ENCODE measurements around the gene TUBB4A.
"Not testable (repeated sequence)": the region's sequence is repeated elsewhere in the genome, so short reads cannot be mapped to it uniquely, and the experiment has no call there.

The TUBB4A gene

DNA sequence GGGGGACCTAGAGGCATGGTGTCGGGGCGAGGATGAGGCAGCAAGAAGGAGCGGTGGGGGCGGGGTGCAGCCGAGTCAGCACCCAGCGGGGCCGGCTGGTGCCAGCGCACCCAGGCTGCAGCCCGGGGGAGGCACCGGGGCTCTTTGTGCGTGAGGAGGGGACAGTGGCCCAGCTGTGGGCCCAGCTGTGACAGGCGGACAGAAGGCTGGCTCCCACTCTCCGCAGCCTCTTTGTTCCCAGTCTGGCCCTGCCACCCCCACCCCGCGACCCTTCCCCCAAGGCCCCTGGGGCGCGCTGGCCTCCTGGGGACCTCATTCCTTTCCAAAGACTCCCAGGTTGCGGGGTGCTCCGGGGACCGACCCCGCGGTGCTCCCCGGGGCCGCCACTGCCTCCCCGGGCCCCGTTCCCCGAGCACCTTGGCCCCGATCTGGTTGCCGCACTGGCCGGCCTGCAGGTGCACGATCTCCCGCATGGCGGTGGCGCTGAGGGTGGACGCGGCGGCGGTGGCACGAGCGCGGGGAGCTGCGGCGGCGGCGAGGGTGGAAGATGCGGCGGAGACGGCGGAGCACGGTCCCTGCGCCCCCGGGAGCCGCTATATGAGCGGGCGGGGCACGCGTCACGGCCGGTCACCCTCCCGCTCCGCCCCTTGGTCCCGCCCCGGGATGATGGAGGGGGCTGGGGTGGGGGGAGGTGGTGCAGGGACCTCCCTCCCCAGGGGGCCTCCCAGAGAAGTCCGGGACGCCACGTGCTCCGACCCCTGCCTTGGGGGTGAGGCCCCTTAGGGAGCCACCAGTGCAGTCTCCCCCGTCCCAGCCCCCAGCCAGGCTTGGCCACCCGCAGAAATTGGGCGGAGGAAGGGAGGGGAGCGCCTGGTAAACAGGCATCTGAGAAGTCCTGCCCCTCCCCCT, at the start of gene TUBB4A:
Gene TUBB4A (minus strand): TSS at position 570 of the 909 bp plus-strand sequence. CDS start 97 bp downstream, at position 473.
- DNase-seq: peak; percentile 84 to 99 (median 90)
- intact Hi-C loops (cut with DNase I): loop anchor here (10.0 kb wide), 1 partner anchor 137 kb away; the partner anchor contains the start of gene CLPP

GRCh38 chr19:6551091-6551490, 49.0 kb upstream of the TUBB4A start:
- intact Hi-C loops (cut with DNase I): no loop called here
- no peak for DNase-seq

- DNase-seq; intact Hi-C loops (cut with DNase I): not testable (repeated sequence)
These were observed 48.6 kb upstream of the TUBB4A start for GRCh38 chr19:6550679-6551078.

DNA sequence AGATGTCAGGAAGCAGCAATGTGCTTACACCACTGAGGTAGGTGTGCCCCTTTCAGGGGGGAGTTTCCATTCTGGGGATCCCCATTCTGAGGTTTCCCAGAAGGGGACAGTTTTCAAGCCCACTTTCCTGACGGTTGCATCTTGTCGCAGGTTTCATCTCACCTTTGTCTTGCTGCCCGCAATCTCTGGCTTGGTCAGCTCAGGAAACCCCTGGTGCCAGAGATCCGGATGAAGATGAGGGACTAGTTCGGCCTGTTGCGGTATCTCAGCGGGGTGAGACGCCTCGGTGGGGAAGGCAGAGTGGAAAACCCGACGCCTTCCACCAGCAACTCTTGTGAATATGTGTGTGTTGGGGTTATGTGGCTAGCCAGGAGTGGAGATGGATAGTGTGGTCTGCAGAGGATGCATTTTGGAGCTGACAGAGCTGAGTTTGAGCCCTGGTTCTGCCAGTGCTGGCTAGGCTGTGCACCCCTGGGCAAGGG, 41.8 kb upstream of the TUBB4A start:
- peak in 1 of 10 donors; percentile 27 for DNase-seq
- intact Hi-C loops (cut with DNase I): no loop called here

GRCh38 chr19:6540918-6541689, 39.0 kb upstream of the TUBB4A start:
- intact Hi-C loops (cut with DNase I): no loop called here
- DNase-seq: peak in 1 of 10 donors; percentile 10

DNA sequence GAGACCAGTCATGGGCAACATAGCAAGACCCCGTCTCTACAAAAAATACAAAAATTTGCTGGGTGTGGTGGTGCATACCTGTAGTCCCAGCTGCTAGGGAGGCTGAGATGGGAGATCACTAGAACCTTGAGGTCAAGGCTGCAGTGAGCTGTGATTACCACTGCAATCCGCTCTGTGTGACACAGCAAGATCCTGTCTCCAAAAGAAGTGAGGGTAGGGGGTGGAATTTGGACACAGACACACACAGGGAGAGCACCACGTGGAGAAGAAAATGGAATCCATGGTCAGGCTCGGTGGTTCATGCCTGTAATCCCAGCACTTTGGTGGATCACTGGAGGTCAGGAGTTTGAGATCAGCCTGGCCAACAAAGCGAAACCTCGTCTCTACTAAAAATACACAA, 37.4 kb upstream of the TUBB4A start:
- intact Hi-C loops (cut with DNase I): no loop called here

GRCh38 chr19:6535558-6536137, 33.5 kb upstream of the TUBB4A start:
- peak in 2 of 10 donors; percentile 0 to 8 for DNase-seq
- intact Hi-C loops (cut with DNase I): no loop called here

More for the DNA sequence above, 37.4 kb upstream of the TUBB4A start:
- DNase-seq: peak in 1 of 10 donors; percentile 4

- peak in 2 of 10 donors; percentile 58 to 80 for DNase-seq
- intact Hi-C loops (cut with DNase I): no loop called here
These were observed 32.5 kb upstream of the TUBB4A start for GRCh38 chr19:6534451-6535093.

- peak in 2 of 10 donors; percentile 29 to 45 for DNase-seq
- intact Hi-C loops (cut with DNase I): no loop called here
These were observed 31.8 kb upstream of the TUBB4A start for GRCh38 chr19:6533746-6534418.

DNA sequence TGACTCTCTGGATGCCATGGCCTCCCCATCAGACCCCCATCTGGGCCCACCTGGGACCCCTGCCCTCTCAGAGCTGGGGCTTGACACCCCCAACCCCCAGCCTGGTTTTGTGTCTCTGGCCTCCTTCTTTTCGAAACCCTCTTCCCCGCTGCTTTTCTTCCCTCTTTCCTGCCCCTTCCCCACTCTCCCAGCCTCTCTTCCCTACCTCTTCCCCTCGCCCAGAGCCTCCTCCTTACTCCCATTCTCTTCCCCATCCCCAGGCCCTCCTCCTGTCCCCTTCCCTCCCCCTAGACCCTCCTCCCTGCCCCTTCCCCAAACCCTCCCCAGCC, 30.9 kb upstream of the TUBB4A start:
- DNase-seq: no peak
- intact Hi-C loops (cut with DNase I): no loop called here

DNA sequence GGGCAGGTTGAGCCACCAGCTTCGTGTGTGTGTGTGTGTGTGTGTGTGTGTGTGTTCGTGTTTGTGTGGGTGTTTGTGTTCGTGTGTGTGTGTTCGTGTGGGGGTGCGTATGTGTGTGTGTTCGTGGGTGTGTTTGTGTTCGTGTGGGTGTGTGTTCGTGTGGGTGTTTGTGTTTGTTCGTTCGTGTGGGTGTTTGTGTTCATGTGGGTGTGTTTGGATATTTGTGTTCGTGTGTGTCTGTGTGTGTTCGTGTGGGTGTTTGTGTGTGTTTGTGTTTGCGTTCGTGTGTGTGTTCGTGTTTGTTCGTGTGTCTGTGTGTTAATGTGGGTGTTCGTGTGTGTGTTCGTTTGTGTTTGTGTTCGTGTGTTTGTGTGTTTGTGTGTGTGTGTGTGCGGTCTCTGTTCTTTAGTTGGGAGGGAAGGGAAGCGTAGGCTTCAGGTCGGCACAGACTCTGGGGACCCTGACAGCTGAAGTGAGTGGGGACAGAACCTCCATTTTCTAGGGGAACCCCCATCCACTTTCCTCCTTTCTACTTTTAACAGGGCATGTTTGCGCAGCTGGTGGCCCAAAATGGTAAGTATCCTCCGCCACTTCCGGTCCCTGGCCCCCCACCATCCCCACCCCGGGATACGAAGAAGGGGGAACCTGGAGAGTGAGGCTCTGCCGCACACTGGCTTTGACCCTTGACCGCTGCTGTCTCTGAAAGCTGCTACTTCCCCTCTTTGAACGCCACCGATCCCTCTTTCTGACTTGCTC, 30.3 kb upstream of the TUBB4A start:
- peak in 2 of 10 donors; percentile 50 to 61 for DNase-seq
- intact Hi-C loops (cut with DNase I): no loop called here

- intact Hi-C loops (cut with DNase I): no loop called here
- DNase-seq: no peak
These were observed 29.8 kb upstream of the TUBB4A start for GRCh38 chr19:6531956-6532243.

GRCh38 chr19:6531163-6531955, 29.2 kb upstream of the TUBB4A start:
- intact Hi-C loops (cut with DNase I): no loop called here
- peak in 2 of 10 donors; percentile 21 to 67 for DNase-seq

DNA sequence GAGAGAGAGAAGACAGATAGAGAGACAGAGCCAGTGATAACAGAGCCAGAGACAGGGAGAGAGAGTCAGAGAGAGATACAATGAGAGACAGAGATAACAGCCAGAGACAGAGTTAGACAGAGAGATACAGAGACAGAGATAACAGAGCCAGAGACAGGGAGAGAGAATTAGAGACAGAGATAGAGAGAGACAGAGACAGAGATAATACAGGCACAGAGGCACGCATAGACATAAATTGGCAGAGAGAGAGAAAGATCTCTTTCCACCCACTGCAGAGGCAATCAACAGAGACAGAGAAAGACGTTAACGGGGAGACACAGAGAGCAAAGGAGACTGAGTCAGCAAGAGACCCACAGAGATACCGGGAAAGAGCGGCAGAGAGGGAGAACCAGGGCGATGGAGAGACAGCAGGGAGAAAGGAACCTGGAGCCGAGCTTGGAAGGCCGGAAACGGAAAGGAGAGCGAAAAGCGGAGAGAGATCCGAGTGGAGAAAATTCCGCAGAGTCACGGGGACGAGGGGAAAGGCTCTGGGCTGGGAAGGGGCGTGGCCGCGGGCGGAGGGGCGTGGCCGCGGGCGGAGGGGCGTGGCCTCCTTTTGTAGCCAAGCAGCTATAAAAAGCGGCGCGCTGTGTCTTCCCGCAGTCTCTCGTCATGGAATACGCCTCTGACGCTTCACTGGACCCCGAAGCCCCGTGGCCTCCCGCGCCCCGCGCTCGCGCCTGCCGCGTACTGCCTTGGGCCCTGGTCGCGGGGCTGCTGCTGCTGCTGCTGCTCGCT, 28.5 kb upstream of the TUBB4A start, which contains the start of gene TNFSF9:
Gene TNFSF9 (plus strand): TSS at position 641 of the 777 bp plus-strand sequence. CDS start 11 bp downstream, at position 652.
- intact Hi-C loops (cut with DNase I): no loop called here
- DNase-seq: peak; percentile 88 to 99 (median 96)

DNA sequence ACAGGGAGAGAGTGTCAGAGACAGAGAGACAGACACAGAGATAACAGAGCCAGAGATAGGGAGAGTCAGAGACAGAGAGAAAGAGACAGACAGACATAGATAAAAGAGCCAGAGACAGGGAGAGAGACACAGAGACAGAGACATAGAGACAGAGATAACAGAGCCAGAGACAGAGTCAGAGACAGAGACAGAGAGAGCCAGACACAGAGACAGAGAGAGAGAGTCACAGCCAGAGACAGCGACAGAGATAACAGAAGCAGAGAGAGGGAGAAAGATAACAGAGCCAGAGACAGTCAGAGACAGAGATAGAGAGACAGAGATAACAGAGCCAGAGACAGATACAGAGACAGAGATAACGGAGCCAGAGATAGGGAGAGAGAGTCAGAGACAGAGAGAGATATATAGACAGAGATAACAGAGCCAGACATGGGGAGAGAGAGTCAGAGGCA, 27.9 kb upstream of the TUBB4A start:
- no peak for DNase-seq
- intact Hi-C loops (cut with DNase I): loop anchor here (5.0 kb wide), 1 partner anchor 207 kb away; the partner anchor contains the start of genes GPR108 and TRIP10

DNA sequence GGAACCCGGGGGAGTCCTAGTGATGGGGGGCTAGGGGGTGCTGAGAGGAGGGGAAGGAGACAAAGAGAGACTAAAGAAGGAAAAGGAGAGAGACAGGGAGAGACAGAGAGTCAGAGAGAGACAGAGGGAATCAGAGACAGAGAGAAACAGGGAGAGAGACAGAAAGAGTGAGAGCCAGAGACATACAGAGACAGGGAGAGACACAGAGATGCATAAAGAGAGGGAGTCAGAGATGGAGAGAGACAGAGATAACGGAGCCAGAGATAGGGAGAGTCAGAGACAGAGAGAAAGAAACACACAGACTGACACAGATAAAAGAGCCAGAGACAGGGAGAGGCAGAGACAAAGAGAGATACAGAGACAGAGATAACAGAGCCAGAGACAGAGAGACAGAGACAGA, 27.2 kb upstream of the TUBB4A start:
- no peak for DNase-seq
- intact Hi-C loops (cut with DNase I): loop anchor here (5.0 kb wide), 1 partner anchor 208 kb away; the partner anchor contains the start of genes GPR108 and TRIP10

GRCh38 chr19:6528544-6529121, 26.5 kb upstream of the TUBB4A start:
- DNase-seq: peak; percentile 35 to 95 (median 57)
- intact Hi-C loops (cut with DNase I): loop anchor here (5.0 kb wide), 1 partner anchor 209 kb away; the partner anchor contains the start of genes GPR108 and TRIP10
